Lung (tissue), 12 donors: ENCODE results near the gene SNX13. TPM values are rescaled to one million over a fixed set of nuclear protein-coding genes. Genes with fewer than 3 reads are reported as not detected.

Experiments used
- ATAC-seq: fragments of 200-7000 bp; cut with Tn5 transposase; one replicate; pipeline ENCODE4 v1.9.1; 2020; ENCODE audit warnings: moderate number of reproducible peaks; ENCODE audit not compliant: insufficient read depth, low FRiP score
- DNase-seq, 3 donors: peaks; one replicate each; pipeline ENCODE4 v3.0.0-alpha.2; 2013 to 2017
- H3K27ac ChIP-seq, 2 donors: one replicate each; pipeline ENCODE4 v1.5.1; 2013; ENCODE audit warnings: mild to moderate bottlenecking in 2 of 2, moderate library complexity in 2 of 2, control low read depth in 1 of 2, inconsistent platforms in 1 of 2, low read depth in 1 of 2, low read length in 1 of 2
- H3K27me3 ChIP-seq, 3 donors: one replicate each; pipeline ENCODE4 v1.5.1; 2013; ENCODE audit warnings: low read length in 2 of 3; ENCODE audit not compliant: control insufficient read depth in 3 of 3, insufficient read depth in 3 of 3
- H3K36me3 ChIP-seq, 4 donors: one replicate each; pipeline ENCODE4 v1.5.1; 2013; ENCODE audit warnings: low read length in 4 of 4, mild to moderate bottlenecking in 1 of 4, moderate library complexity in 1 of 4; ENCODE audit not compliant: control insufficient read depth in 4 of 4, insufficient read depth in 4 of 4
- H3K4me1 ChIP-seq, 5 donors: one replicate each; pipeline ENCODE4 v1.5.1; 2013; ENCODE audit warnings: low read length in 5 of 5, mild to moderate bottlenecking in 2 of 5, moderate library complexity in 1 of 5; ENCODE audit not compliant: control insufficient read depth in 5 of 5, insufficient read depth in 5 of 5
- H3K4me3 ChIP-seq: one replicate; pipeline ENCODE4 v1.5.1; 2013; ENCODE audit warnings: mild to moderate bottlenecking, control low read depth, moderate library complexity
- H3K9ac ChIP-seq, 2 donors: one replicate each; pipeline ENCODE4 v1.5.1; 2013; ENCODE audit warnings: low read length in 2 of 2, control low read depth in 1 of 2; ENCODE audit not compliant: insufficient read depth in 1 of 2
- H3K9me3 ChIP-seq, 4 donors: one replicate each; pipeline ENCODE4 v1.5.1; 2013; ENCODE audit warnings: low read length in 3 of 4, mild to moderate bottlenecking in 1 of 4, moderate library complexity in 1 of 4; ENCODE audit not compliant: control insufficient read depth in 4 of 4, insufficient read depth in 3 of 4
- WGBS, 2 donors: extraction: QIAGEN DNeasy Blood & Tissue Kit; methylation state at CpG; one replicate each; pipeline ENCODE4 v1.1.7; 2013; 5-methylcytosine and 5-hydroxymethylcytosine counted together
- polyA plus RNA-seq, 2 donors: library from polyadenylated mRNA; stranded (reverse); fragments of 200-250 nt; gene quantifications; one replicate each; pipeline ENCODE4 v1.2.1, GENCODE V29; 2013
- total RNA-seq, 2 donors: library from RNA; depleted of rRNA in 1 of 2; stranded (reverse); fragments of >200 nt in 1 of 2; gene quantifications; one replicate each; pipeline ENCODE4 v1.2.1, GENCODE V29; 2014 to 2021
- TF ChIP-seq, protein P1 (sequence below): IDR thresholded peaks from 2 replicates; pipeline ENCODE4 v1.5.1; 2012; ENCODE audit warnings: mild to moderate bottlenecking; ENCODE audit errors: control extremely low read depth, extremely low read depth
- donor health status: control.
- donor health status: control.
- donor health status: Bipolar disorder and iron deficiency.
- donor health status: healthy.
- donor health status: DM: yes; HTN: yes; CAD: no.

SNX13 gene
- total and polyA plus RNA-seq, 4 donors, result 8.9 to 104 (median 31.9) TPM

DNA sequence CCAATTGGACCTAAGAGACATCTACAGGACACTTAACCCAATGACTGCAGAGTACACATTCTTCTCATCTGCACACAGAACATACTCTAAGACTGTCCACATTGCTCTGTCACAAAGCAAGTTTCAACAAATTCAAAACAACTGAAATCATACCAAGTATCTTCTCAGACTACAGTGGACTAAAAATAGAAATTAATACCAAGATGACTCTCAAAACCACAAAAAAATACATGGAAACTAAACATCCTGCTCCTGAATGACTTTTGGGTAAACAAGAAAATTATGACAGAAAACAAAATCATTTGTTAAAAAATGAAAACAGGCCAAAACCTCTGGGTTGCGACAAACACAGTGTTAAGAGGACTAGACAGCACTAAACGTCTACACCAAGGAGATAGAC is 24.5 kb downstream of the SNX13 start:
- TF ChIP-seq, protein P1, sequence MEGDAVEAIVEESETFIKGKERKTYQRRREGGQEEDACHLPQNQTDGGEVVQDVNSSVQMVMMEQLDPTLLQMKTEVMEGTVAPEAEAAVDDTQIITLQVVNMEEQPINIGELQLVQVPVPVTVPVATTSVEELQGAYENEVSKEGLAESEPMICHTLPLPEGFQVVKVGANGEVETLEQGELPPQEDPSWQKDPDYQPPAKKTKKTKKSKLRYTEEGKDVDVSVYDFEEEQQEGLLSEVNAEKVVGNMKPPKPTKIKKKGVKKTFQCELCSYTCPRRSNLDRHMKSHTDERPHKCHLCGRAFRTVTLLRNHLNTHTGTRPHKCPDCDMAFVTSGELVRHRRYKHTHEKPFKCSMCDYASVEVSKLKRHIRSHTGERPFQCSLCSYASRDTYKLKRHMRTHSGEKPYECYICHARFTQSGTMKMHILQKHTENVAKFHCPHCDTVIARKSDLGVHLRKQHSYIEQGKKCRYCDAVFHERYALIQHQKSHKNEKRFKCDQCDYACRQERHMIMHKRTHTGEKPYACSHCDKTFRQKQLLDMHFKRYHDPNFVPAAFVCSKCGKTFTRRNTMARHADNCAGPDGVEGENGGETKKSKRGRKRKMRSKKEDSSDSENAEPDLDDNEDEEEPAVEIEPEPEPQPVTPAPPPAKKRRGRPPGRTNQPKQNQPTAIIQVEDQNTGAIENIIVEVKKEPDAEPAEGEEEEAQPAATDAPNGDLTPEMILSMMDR, result no peak
- H3K9me3 ChIP-seq, result peaks cover 0 to 8% (median 4%) of the 10 kb centered on the region in 4 donors
- no peak overlapping the region for H3K27ac ChIP-seq
- H3K27me3 ChIP-seq, result no peaks in the 10 kb centered on the region
- H3K36me3 ChIP-seq, result peaks cover 0 to 1% (median 0%) of the 10 kb centered on the region in 4 donors
- DNase-seq (no peak), ATAC-seq (no peak)
- WGBS, 2 donors, result 81 to 88% methylated on average over 2 of the region's 2 CpGs
- H3K9ac ChIP-seq, result no peak overlapping the region
- no peak overlapping the region for H3K4me3 ChIP-seq
- H3K4me1 ChIP-seq, result peaks cover 0 to 14% (median under 1%) of the 10 kb centered on the region in 5 donors

DNA sequence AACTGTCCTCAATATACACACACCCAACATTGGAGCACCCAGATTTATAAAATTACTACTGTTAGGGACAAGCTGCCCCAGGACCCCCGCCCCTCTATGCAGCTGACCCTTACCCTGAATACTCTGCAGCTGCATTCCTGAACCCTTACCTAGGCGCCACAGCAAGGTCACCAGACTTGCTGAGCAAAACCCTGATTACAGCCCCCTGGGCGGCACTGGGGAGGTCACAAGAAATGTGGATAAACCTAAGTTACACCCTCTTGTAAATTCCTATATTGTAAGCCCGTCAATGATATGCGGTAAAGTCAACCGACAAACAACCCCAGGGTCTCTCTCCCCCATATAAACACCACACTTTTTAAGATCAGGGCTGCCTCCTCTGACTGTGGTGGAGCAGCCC is 25.1 kb downstream of the SNX13 start:
- WGBS, 2 donors, result 98 to 100% methylated on average over 6 of the region's 6 CpGs
- Histone ChIP-seq H3K4me1 (peaks cover 0 to 14% (median 0%) of the 10 kb centered on the region in 5 donors), H3K36me3 (peaks cover 0 to 1% (median 0%) of the 10 kb centered on the region in 4 donors), H3K9ac (no peak overlapping the region), H3K27me3 (no peaks in the 10 kb centered on the region), H3K27ac (no peak overlapping the region), H3K4me3 (no peak overlapping the region), H3K9me3 (peaks cover 0 to 8% (median 4%) of the 10 kb centered on the region in 4 donors)
- ATAC-seq, result no peak
- TF ChIP-seq, protein P1, result no peak
- DNase-seq, result no peak

GRCh38 chr7:17913250-17913649 is 27.0 kb downstream of the SNX13 start:
- peaks cover 0 to 8% (median 4%) of the 10 kb centered on the region in 4 donors for H3K9me3 ChIP-seq
- no peak overlapping the region for H3K4me3 ChIP-seq
- DNase-seq, result no peak
- H3K27me3 ChIP-seq, result no peaks in the 10 kb centered on the region
- H3K27ac ChIP-seq, result peak overlapping the region in 1 of 2 donors; percentile 33
- peaks cover 0 to 1% (median 0%) of the 10 kb centered on the region in 4 donors for H3K36me3 ChIP-seq
- peaks cover 0 to 18% (median 0%) of the 10 kb centered on the region in 5 donors for H3K4me1 ChIP-seq
- 97 to 100% methylated on average over 2 of the region's 2 CpGs for WGBS, 2 donors
- H3K9ac ChIP-seq, result no peak overlapping the region
- TF ChIP-seq, protein P1, result no peak
- no peak for ATAC-seq
